Measurements from ENCODE around the gene SLC16A12.

Gene SLC16A12

GRCh38 chr10:89515031-89515841 is 20.2 kb downstream of the SLC16A12 start:
- Histone ChIP-seq H4K20me1 (ENCODE audit: insufficient read depth, low read length) (no peaks in the 10 kb centered on the region), H3K79me2 (ENCODE audit: low read length) (no peaks in the 10 kb centered on the region), H3K27ac (ENCODE audit: low read length) (no peak overlapping the region), H3K36me3 (replicated peaks; ENCODE audit: low read depth, low read length) (no peaks in the 10 kb centered on the region), H3K4me3 (ENCODE audit: low read length) (no peak overlapping the region), H3K9ac (ENCODE audit: low read length) (no peak overlapping the region), H2AFZ (ENCODE audit: low read depth, low read length) (no peak overlapping the region), H3K4me2 (ENCODE audit: low read length) (no peak overlapping the region), H3K4me1 (ENCODE audit: low read length) (no peaks in the 10 kb centered on the region), H3K27me3 (ENCODE audit: low read depth, low read length) (no peaks in the 10 kb centered on the region), H3K9me3 (ENCODE audit: insufficient read depth, low read length) (no peaks in the 10 kb centered on the region)
- TF ChIP-seq EZH2phosphoT487 (IDR thresholded peaks at IDR 0.05; ENCODE audit: low read depth), result no peak
- no peak for TF ChIP-seq CTCF (IDR thresholded peaks at IDR 0.05; ENCODE audit: low read depth, low read length)

GRCh38 chr10:89513206-89513605 is 22.2 kb downstream of the SLC16A12 start:
- Histone ChIP-seq H3K27ac (ENCODE audit: low read length) (no peak overlapping the region), H3K9ac (ENCODE audit: low read length) (no peak overlapping the region), H3K79me2 (ENCODE audit: low read length) (no peaks in the 10 kb centered on the region), H3K36me3 (replicated peaks; ENCODE audit: low read depth, low read length) (no peaks in the 10 kb centered on the region), H4K20me1 (ENCODE audit: insufficient read depth, low read length) (no peaks in the 10 kb centered on the region), H3K4me3 (ENCODE audit: low read length) (no peak overlapping the region), H3K9me3 (ENCODE audit: insufficient read depth, low read length) (no peaks in the 10 kb centered on the region), H3K27me3 (ENCODE audit: low read depth, low read length) (no peaks in the 10 kb centered on the region), H3K4me1 (ENCODE audit: low read length) (no peaks in the 10 kb centered on the region), H2AFZ (ENCODE audit: low read depth, low read length) (no peak overlapping the region), H3K4me2 (ENCODE audit: low read length) (no peak overlapping the region)
- TF ChIP-seq CTCF (IDR thresholded peaks at IDR 0.05; ENCODE audit: low read depth, low read length) (no peak), EZH2phosphoT487 (IDR thresholded peaks at IDR 0.05; ENCODE audit: low read depth) (no peak)

- H3K4me3 ChIP-seq (ENCODE audit: low read length), result no peak overlapping the region
- no peaks in the 10 kb centered on the region for H3K79me2 ChIP-seq (ENCODE audit: low read length)
- TF ChIP-seq CTCF (IDR thresholded peaks at IDR 0.05; ENCODE audit: low read depth, low read length) (no peak), EZH2phosphoT487 (IDR thresholded peaks at IDR 0.05; ENCODE audit: low read depth) (no peak)
- H3K27ac ChIP-seq (ENCODE audit: low read length), result no peak overlapping the region
- no peaks in the 10 kb centered on the region for H3K9me3 ChIP-seq (ENCODE audit: insufficient read depth, low read length)
- H3K4me2 ChIP-seq (ENCODE audit: low read length), result no peak overlapping the region
- no peaks in the 10 kb centered on the region for H4K20me1 ChIP-seq (ENCODE audit: insufficient read depth, low read length)
- H3K4me1 ChIP-seq (ENCODE audit: low read length), result no peaks in the 10 kb centered on the region
- H3K9ac ChIP-seq (ENCODE audit: low read length), result no peak overlapping the region
- H3K36me3 ChIP-seq (replicated peaks; ENCODE audit: low read depth, low read length), result no peaks in the 10 kb centered on the region
- H3K27me3 ChIP-seq (ENCODE audit: low read depth, low read length), result no peaks in the 10 kb centered on the region
- no peak overlapping the region for H2AFZ ChIP-seq (ENCODE audit: low read depth, low read length)
Observed at GRCh38 chr10:89505640-89506275, 29.6 kb downstream of the SLC16A12 start.

GRCh38 chr10:89504691-89505090 is 30.7 kb downstream of the SLC16A12 start:
- Histone ChIP-seq H3K9me3 (ENCODE audit: insufficient read depth, low read length) (no peaks in the 10 kb centered on the region), H3K9ac (ENCODE audit: low read length) (no peak overlapping the region), H3K79me2 (ENCODE audit: low read length) (no peaks in the 10 kb centered on the region), H3K4me1 (ENCODE audit: low read length) (no peaks in the 10 kb centered on the region), H3K27ac (ENCODE audit: low read length) (no peak overlapping the region), H2AFZ (ENCODE audit: low read depth, low read length) (no peak overlapping the region), H3K4me2 (ENCODE audit: low read length) (no peak overlapping the region), H4K20me1 (ENCODE audit: insufficient read depth, low read length) (no peaks in the 10 kb centered on the region), H3K36me3 (replicated peaks; ENCODE audit: low read depth, low read length) (no peaks in the 10 kb centered on the region), H3K27me3 (ENCODE audit: low read depth, low read length) (no peaks in the 10 kb centered on the region), H3K4me3 (ENCODE audit: low read length) (no peak overlapping the region)
- no peak for TF ChIP-seq CTCF (IDR thresholded peaks at IDR 0.05; ENCODE audit: low read depth, low read length)
- no peak for TF ChIP-seq EZH2phosphoT487 (IDR thresholded peaks at IDR 0.05; ENCODE audit: low read depth)
